Epithelial cell of proximal tubule (primary cell): ENCODE measurements around the gene MRNIP. TPM values are rescaled to one million over a fixed set of nuclear protein-coding genes. Genes with fewer than 3 reads are reported as not detected.

ENCODE experiments used
- DNase-seq: peaks from one replicate; pipeline ENCODE4 v3.0.0-alpha.2; 2011; ENCODE audit warnings: low read depth
- H3K4me3 ChIP-seq: 2 replicates; pipeline ENCODE4 v1.5.1; 2011; ENCODE audit warnings: low read depth, mild to moderate bottlenecking, low read length
- CTCF ChIP-seq: conservative IDR thresholded peaks from 2 replicates; pipeline ENCODE4 v1.5.1; 2012; ENCODE audit warnings: low read depth, mild to moderate bottlenecking, low read length
- total RNA-seq: library from RNA; depleted of rRNA; stranded (reverse); fragments of >200 nt; gene quantifications from 2 replicates; pipeline ENCODE4 v1.2.3, GENCODE V29; 2015

The MRNIP gene
- total RNA-seq: 8.9 and 22.1 TPM in 2 replicates

GRCh38 chr5:179858586-179859427 is at the start of gene MRNIP:
Gene MRNIP (minus strand): TSS chr5:179858817. CDS start chr5:179858796, 21 bp downstream.
- no peak for TF ChIP-seq CTCF
- peak within 1 kb of the TSS; percentile 91 for H3K4me3 ChIP-seq
- DNase-seq: no peak

- DNase-seq: no peak
- H3K4me3 ChIP-seq: peak within 1 kb of the TSS; percentile 85
- peak; percentile 27 for TF ChIP-seq CTCF
These were observed 49.1 kb upstream of the MRNIP start, which contains the start of gene TBC1D9B for GRCh38 chr5:179907556-179908324. Gene TBC1D9B (minus strand): TSS chr5:179907897. CDS start chr5:179907821, 76 bp downstream.

- no peak for TF ChIP-seq CTCF
- H3K4me3 ChIP-seq: peak overlapping the region; percentile 85
- no peak for DNase-seq
These were observed 48.4 kb upstream of the MRNIP start for GRCh38 chr5:179906795-179907555.

GRCh38 chr5:179906294-179906794 is 47.7 kb upstream of the MRNIP start:
- H3K4me3 ChIP-seq: peak overlapping the region; percentile 85
- TF ChIP-seq CTCF: no peak
- no peak for DNase-seq

GRCh38 chr5:179905161-179905560 is 46.5 kb upstream of the MRNIP start:
- no peak for TF ChIP-seq CTCF
- no peak for DNase-seq

GRCh38 chr5:179904463-179905160 is 46.0 kb upstream of the MRNIP start:
- no peak for TF ChIP-seq CTCF
- no peak overlapping the region for H3K4me3 ChIP-seq

More at GRCh38 chr5:179905161-179905560, 46.5 kb upstream of the MRNIP start:
- no peak overlapping the region for H3K4me3 ChIP-seq

More at GRCh38 chr5:179904463-179905160, 46.0 kb upstream of the MRNIP start:
- no peak for DNase-seq
